ENCODE results near the gene PECR. TPM values are rescaled to one million over a fixed set of nuclear protein-coding genes. Genes with fewer than 3 reads are reported as not detected.

Gene PECR
- total RNA-seq, 2 donors from 2014 or later: 2.0 to 6.0 TPM

Other genes starting within 250 kb of the PECR start
- under 1 TPM; 0.35 to 0.41 TPM for gene MREG, start 68.3 kb downstream of the PECR start, total RNA-seq
- under 1 TPM; 0.26 to 0.94 TPM for gene TMEM169, start 110 bp upstream of the PECR start, total RNA-seq
- gene XRCC5, start 27.5 kb upstream of the PECR start, total RNA-seq: 10 to 100 TPM; 89.9 to 93.7 TPM

Measured in right atrium auricular region (tissue), 2 donors.